Measurements from ENCODE around the gene TRANK1.

TRANK1 gene

DNA sequence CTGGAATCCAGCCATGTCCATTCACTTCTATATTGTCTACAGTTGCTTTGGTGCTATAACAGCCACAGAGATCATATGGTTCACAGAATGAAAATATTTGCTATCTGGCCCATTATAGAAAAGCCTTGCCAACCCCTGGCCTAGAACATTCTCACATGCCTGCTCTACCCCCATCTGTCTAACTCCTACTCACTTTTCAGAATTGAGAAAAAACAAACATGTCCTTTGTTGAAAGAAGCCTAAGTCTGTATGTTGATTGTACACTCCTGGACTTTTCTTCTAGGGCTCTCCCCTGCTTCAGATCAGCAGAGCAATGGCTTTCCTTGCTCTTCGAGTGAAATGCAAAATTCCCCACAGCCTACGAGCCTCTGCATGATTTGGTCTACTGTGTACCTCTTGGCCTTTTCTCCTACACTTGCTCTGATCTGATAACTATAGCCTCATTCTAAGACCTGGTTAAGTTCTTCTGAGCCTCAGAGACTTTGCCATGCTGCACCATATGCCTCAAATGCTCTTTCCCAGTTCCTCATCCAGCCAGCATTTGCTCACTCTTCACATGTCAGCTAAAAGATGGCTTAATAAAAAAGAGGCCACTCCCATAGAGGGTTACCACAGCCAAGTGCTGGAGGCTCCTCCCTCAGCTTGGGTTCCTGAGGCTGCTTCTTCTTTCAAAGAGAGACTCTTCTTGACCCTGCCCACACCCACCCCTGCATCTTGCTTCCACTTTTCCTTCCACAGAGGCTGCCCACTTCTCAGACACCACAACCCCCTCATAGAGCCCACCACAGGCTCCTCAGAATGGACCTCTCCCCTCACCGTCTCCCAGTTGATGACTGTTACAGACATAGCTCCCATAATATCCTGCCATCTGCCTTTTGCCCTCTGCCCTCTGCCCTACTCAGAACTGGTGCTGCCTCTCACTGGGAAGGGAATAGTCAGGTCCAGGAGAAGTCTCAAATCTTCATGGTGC lies 157.6 kb downstream of the TRANK1 start:
- no peak for DNase-seq

DNA sequence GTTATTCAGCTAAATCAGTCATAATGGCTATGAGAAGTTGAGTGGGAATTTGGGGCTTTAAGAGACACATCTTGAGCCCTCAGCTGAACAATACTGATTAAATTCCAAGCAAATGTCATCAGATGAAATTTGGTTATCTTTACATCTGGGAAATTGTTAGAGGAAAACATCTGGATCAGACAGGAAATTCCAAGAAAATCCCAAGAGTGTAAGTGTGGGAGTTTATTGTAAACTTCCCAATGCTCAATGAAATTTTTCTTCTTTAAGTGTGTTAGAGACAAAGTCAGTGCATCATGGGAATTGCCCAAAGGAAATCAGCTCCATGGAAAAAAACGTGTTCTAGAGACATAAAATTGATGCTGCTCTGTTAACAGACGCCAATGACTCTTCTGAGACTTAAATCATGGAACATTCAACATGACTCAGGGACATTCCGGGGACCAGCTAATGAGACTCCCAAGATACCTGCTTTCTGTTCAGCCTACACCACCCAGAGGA lies 160.7 kb downstream of the TRANK1 start:
- no peak for DNase-seq

DNA sequence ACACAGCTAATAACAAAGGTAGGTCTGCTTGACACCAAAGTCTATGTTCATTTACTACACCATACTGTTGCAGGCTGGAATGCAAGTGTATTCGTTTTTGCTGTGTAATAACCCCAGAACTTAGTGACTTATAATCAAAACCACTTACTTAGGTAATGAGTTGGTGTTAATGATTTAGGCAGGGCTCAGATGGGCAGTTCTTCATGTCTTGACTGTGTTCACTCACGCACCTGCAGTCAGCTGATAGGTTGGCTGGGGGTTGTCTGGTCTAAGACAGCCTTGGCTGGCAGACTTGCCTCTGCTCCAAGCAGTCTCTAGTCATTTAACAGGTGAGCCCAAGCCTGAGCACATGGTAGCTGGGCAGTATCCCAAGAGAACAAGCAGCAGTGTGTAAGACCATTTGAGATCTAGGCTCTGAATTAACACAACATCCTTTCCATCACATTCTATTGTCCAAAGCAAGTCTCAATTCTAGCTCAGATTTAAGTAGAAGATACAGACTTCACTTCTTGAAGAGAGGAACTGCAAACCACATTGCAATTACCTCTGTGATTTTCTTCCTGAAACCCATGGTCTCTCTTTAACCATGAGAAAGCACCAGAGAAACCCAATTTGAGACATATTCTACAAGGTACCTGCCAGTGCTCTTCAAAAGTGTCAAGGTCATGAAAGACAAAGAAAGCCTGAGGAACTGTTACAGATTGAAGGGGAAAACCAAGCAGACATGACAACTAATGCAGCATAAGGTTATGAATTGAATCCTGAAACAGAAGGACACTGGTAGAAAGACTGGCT lies 167.2 kb downstream of the TRANK1 start:
- no peak for DNase-seq

Data from T1000 (cell line).